HEK293 (cell line): ENCODE data around the gene OR11A1.

Experiments
- CTCF ChIA-PET: fragments of 350-600 bp; formaldehyde crosslinking; extraction: SDS; loops from one replicate; lab custom pipeline; 2021; ENCODE audit warnings: antibody characterized with exemption; lab: Yijun Ruan, JAX
- POLR2A ChIA-PET: fragments of 300-600 bp; formaldehyde crosslinking; extraction: SDS; loops from one replicate; lab custom pipeline; 2020; ENCODE audit warnings: antibody characterized with exemption, inconsistent platforms; lab: Yijun Ruan, JAX
- H3K27ac ChIP-seq: fragments of 200-500 bp; sonication (Bioruptor generic); 2 replicates; pipeline ENCODE4 v1.5.1; 2014; ENCODE audit warnings: low read depth, low read length, control low read depth, inconsistent platforms; ENCODE audit errors: extremely low read depth
- H3K36me3 ChIP-seq, 2 experiments: fragments of 200-500 bp in 1 of 2; sonication (Bioruptor generic) in 1 of 2; 1 replicate in 1 of 2; 2 replicates in 1 of 2; pipeline ENCODE4 v1.5.1; 2014 to 2017; ENCODE audit warnings: inconsistent platforms in 2 of 2, low read length in 2 of 2; ENCODE audit not compliant: control insufficient read depth in 2 of 2, insufficient read depth in 1 of 2
- H3K4me1 ChIP-seq: fragments of 200-500 bp; sonication (Bioruptor generic); 2 replicates; pipeline ENCODE4 v1.5.1; 2014; ENCODE audit warnings: mild to moderate bottlenecking, low read length, inconsistent platforms; ENCODE audit not compliant: control insufficient read depth, insufficient read depth
- H3K4me3 ChIP-seq: 2 replicates; pipeline ENCODE4 v1.5.1; 2011; ENCODE audit warnings: low read depth, mild to moderate bottlenecking, control low read depth, low read length, moderate library complexity
- H3K9me3 ChIP-seq: fragments of 200-500 bp; sonication (Bioruptor generic); 2 replicates; pipeline ENCODE4 v1.5.1; 2014; ENCODE audit warnings: low read depth, low read length, inconsistent platforms; ENCODE audit not compliant: control insufficient read depth, insufficient read depth
- HIC1 ChIP-seq: fragments of 450-650 bp; formaldehyde crosslinking; IDR thresholded peaks from 2 replicates; pipeline ENCODE4 v1.5.1; 2016; ENCODE audit warnings: missing biosample characterization, missing genetic modification characterization
- INSM2 ChIP-seq: fragments of 450-650 bp; formaldehyde crosslinking; IDR thresholded peaks from 2 replicates; pipeline ENCODE4 v1.5.1; 2016; ENCODE audit warnings: missing biosample characterization, missing genetic modification characterization
- KLF10 ChIP-seq: fragments of 450-650 bp; IDR thresholded peaks from 2 replicates; pipeline ENCODE4 v1.5.1; 2018; ENCODE audit warnings: missing biosample characterization, mild to moderate bottlenecking, missing genetic modification characterization
- MYNN ChIP-seq: fragments of 450-650 bp; formaldehyde crosslinking; IDR thresholded peaks from 2 replicates; pipeline ENCODE4 v1.5.1; 2016; ENCODE audit warnings: missing biosample characterization, missing genetic modification characterization, borderline replicate concordance
- OVOL3 ChIP-seq: fragments of 450-650 bp; formaldehyde crosslinking; IDR thresholded peaks from 2 replicates; pipeline ENCODE4 v1.5.1; 2016; ENCODE audit warnings: missing biosample characterization, missing genetic modification characterization
- PRDM1 ChIP-seq: fragments of 450-650 bp; formaldehyde crosslinking; IDR thresholded peaks from 2 replicates; pipeline ENCODE4; 2016; ENCODE audit warnings: missing biosample characterization, missing genetic modification characterization
- REPIN1 ChIP-seq: fragments of 450-650 bp; formaldehyde crosslinking; IDR thresholded peaks from 2 replicates; pipeline ENCODE4 v1.5.1; 2017; ENCODE audit warnings: missing biosample characterization, missing genetic modification characterization, low read depth
- SP2 ChIP-seq: fragments of 450-650 bp; formaldehyde crosslinking; IDR thresholded peaks from 2 replicates; pipeline ENCODE4 v1.5.1; 2016; ENCODE audit warnings: missing biosample characterization, missing genetic modification characterization
- ZBTB10 ChIP-seq: fragments of 450-650 bp; formaldehyde crosslinking; IDR thresholded peaks from 2 replicates; pipeline ENCODE4 v1.5.1; 2016; ENCODE audit warnings: missing biosample characterization, missing genetic modification characterization
- ZEB2 ChIP-seq: fragments of 450-650 bp; formaldehyde crosslinking; IDR thresholded peaks from 2 replicates; pipeline ENCODE4 v1.5.1; 2016; ENCODE audit warnings: missing biosample characterization, missing genetic modification characterization
- ZNF169 ChIP-seq: fragments of 450-650 bp; formaldehyde crosslinking; IDR thresholded peaks from 2 replicates; pipeline ENCODE4 v1.5.1; 2016; ENCODE audit warnings: missing biosample characterization, missing genetic modification characterization
- ZNF174 ChIP-seq: fragments of 450-650 bp; formaldehyde crosslinking; IDR thresholded peaks from 2 replicates; pipeline ENCODE4 v1.5.0; 2017; ENCODE audit warnings: missing biosample characterization, mild to moderate bottlenecking, missing genetic modification characterization
- ZNF2 ChIP-seq: fragments of 450-650 bp; formaldehyde crosslinking; IDR thresholded peaks from 2 replicates; pipeline ENCODE4 v1.5.1; 2016; ENCODE audit warnings: missing biosample characterization, missing genetic modification characterization
- ZNF202 ChIP-seq: fragments of 450-650 bp; formaldehyde crosslinking; IDR thresholded peaks from 2 replicates; pipeline ENCODE4 v1.5.1; 2016; ENCODE audit warnings: missing biosample characterization, missing genetic modification characterization, borderline replicate concordance
- ZNF211 ChIP-seq: fragments of 450-650 bp; formaldehyde crosslinking; IDR thresholded peaks from 2 replicates; pipeline ENCODE4 v1.5.1; 2016; ENCODE audit warnings: low read depth, missing biosample characterization, missing genetic modification characterization
- ZNF311 ChIP-seq: fragments of 450-650 bp; formaldehyde crosslinking; IDR thresholded peaks from 2 replicates; pipeline ENCODE4 v1.5.1; 2017; ENCODE audit warnings: missing biosample characterization, missing genetic modification characterization, borderline replicate concordance
- ZNF341 ChIP-seq: fragments of 450-650 bp; formaldehyde crosslinking; IDR thresholded peaks from 2 replicates; pipeline ENCODE4; 2016; ENCODE audit warnings: low read depth, missing biosample characterization, missing genetic modification characterization
- ZNF416 ChIP-seq: fragments of 450-650 bp; formaldehyde crosslinking; IDR thresholded peaks from 2 replicates; pipeline ENCODE4 v1.5.1; 2016; ENCODE audit warnings: missing biosample characterization, missing genetic modification characterization
- ZNF423 ChIP-seq: fragments of 450-650 bp; formaldehyde crosslinking; IDR thresholded peaks from 2 replicates; pipeline ENCODE4 v1.5.1; 2016; ENCODE audit warnings: missing biosample characterization, missing genetic modification characterization
- ZNF510 ChIP-seq: fragments of 450-650 bp; formaldehyde crosslinking; IDR thresholded peaks from 2 replicates; pipeline ENCODE4 v1.5.1; 2018; ENCODE audit warnings: mild to moderate bottlenecking, missing genetic modification characterization, missing biosample characterization; ENCODE audit not compliant: insufficient replicate concordance
- ZNF529 ChIP-seq: fragments of 450-650 bp; formaldehyde crosslinking; IDR thresholded peaks from 2 replicates; pipeline ENCODE4 v1.5.1; 2017; ENCODE audit warnings: missing genetic modification characterization, missing biosample characterization; ENCODE audit not compliant: insufficient replicate concordance
- ZNF544 ChIP-seq: fragments of 450-650 bp; formaldehyde crosslinking; IDR thresholded peaks from 2 replicates; pipeline ENCODE4 v1.5.0; 2017; ENCODE audit warnings: missing biosample characterization, missing genetic modification characterization
- ZNF600 ChIP-seq: fragments of 450-650 bp; formaldehyde crosslinking; IDR thresholded peaks from 2 replicates; pipeline ENCODE4 v1.5.1; 2016; ENCODE audit warnings: missing biosample characterization, missing genetic modification characterization
- ZNF623 ChIP-seq: fragments of 450-650 bp; formaldehyde crosslinking; IDR thresholded peaks from 2 replicates; pipeline ENCODE4 v1.5.1; 2016; ENCODE audit warnings: missing biosample characterization, missing genetic modification characterization
- ZNF645 ChIP-seq: fragments of 450-650 bp; formaldehyde crosslinking; IDR thresholded peaks from 2 replicates; pipeline ENCODE4; 2016; ENCODE audit warnings: missing biosample characterization, missing genetic modification characterization
- ZNF660 ChIP-seq: fragments of 450-650 bp; IDR thresholded peaks from 2 replicates; pipeline ENCODE4 v1.5.1; 2018; ENCODE audit warnings: missing biosample characterization, mild to moderate bottlenecking, missing genetic modification characterization
- ZNF76 ChIP-seq: fragments of 450-650 bp; formaldehyde crosslinking; IDR thresholded peaks from 2 replicates; pipeline ENCODE4; 2016; ENCODE audit warnings: low read depth, missing biosample characterization, missing genetic modification characterization, borderline replicate concordance
- ZNF837 ChIP-seq: fragments of 450-650 bp; formaldehyde crosslinking; IDR thresholded peaks from 2 replicates; pipeline ENCODE4 v1.5.1; 2016; ENCODE audit warnings: missing biosample characterization, missing genetic modification characterization
- ZSCAN23 ChIP-seq: fragments of 450-650 bp; formaldehyde crosslinking; IDR thresholded peaks from 2 replicates; pipeline ENCODE4 v1.5.1; 2016; ENCODE audit warnings: missing biosample characterization, missing genetic modification characterization
- ZSCAN4 ChIP-seq: fragments of 450-650 bp; formaldehyde crosslinking; IDR thresholded peaks from 2 replicates; pipeline ENCODE4 v1.5.1; 2017; ENCODE audit warnings: missing biosample characterization, missing genetic modification characterization

The OR11A1 gene

GRCh38 chr6:29489286-29489685 is 32.4 kb upstream of the OR11A1 start:
- Histone ChIP-seq H3K4me3 (no peak overlapping the region), H3K4me1 (no peaks in the 10 kb centered on the region), H3K27ac (no peak overlapping the region), H3K36me3 (no peaks in the 10 kb centered on the region), H3K9me3 (no peaks in the 10 kb centered on the region)
- CTCF ChIA-PET, result interaction anchor here (0.6 kb wide), 1 partner anchor 222 kb away, joined by 4 read pairs; no protein-coding TSS in a partner anchor
- POLR2A ChIA-PET, result no interaction called here
- TF ChIP-seq INSM2 (no peak), ZNF423 (tag by site-specific recombination) (no peak), ZNF202 (tag by site-specific recombination) (no peak), REPIN1 (tag by site-specific recombination) (no peak), ZEB2 (tag by site-specific recombination) (no peak), ZNF660 (tag by site-specific recombination) (no peak), OVOL3 (tag by site-specific recombination) (no peak), ZSCAN4 (no peak), ZNF645 (no peak), ZNF174 (no peak), ZNF76 (no peak), ZNF2 (tag by site-specific recombination) (no peak), MYNN (tag by site-specific recombination) (no peak), ZBTB10 (tag by site-specific recombination) (no peak), ZNF416 (tag by site-specific recombination) (no peak)

GRCh38 chr6:29488874-29489273 is 32.0 kb upstream of the OR11A1 start:
- CTCF ChIA-PET, result interaction anchor here (0.6 to 0.7 kb wide), 2 partner anchors 222 to 530 kb away, joined by 4 read pairs; no protein-coding TSS in a partner anchor
- TF ChIP-seq ZSCAN23 (no peak), ZNF341 (no peak), ZNF544 (no peak), KLF10 (tag by site-specific recombination) (no peak), PRDM1 (tag by site-specific recombination) (no peak), ZNF529 (tag by site-specific recombination) (no peak), ZNF311 (tag by site-specific recombination) (no peak), ZNF837 (tag by site-specific recombination) (no peak), ZNF169 (tag by site-specific recombination) (no peak), ZNF211 (tag by site-specific recombination) (no peak), HIC1 (tag by site-specific recombination) (no peak), ZNF600 (tag by site-specific recombination) (no peak), ZNF510 (tag by site-specific recombination) (no peak), SP2 (tag by site-specific recombination) (no peak), ZNF623 (tag by site-specific recombination) (no peak)

More at GRCh38 chr6:29488874-29489273, 32.0 kb upstream of the OR11A1 start:
- H3K4me1 ChIP-seq, result no peaks in the 10 kb centered on the region
- H3K27ac ChIP-seq, result no peak overlapping the region
- H3K4me3 ChIP-seq, result no peak overlapping the region
- H3K36me3 ChIP-seq, result no peaks in the 10 kb centered on the region
- no peaks in the 10 kb centered on the region for H3K9me3 ChIP-seq
- POLR2A ChIA-PET, result no interaction called here
